K562 (cell line): ENCODE results near the gene SP2.

ENCODE experiments used
- ATF3 ChIP-seq, 2 experiments: fragments of 450-650 bp in 1 of 2; sonication (generic) in 1 of 2; formaldehyde crosslinking in 1 of 2; IDR thresholded peaks in 1 of 2; conservative IDR thresholded peaks in 1 of 2; 2 replicates each; pipeline versions ENCODE4 v1.6.1 to v1.8.1; 2016 to 2023; ENCODE audit warnings: mild to moderate bottlenecking in 2 of 2, moderate library complexity in 2 of 2, inconsistent platforms in 1 of 2, missing genetic modification reagents in 1 of 2
- CTCF ChIP-seq, 3 experiments: IDR thresholded peaks in 2 of 3; conservative IDR thresholded peaks in 1 of 3; 2 replicates each; pipeline ENCODE4 v1.5.1; 2011 to 2012; ENCODE audit warnings: low read length in 3 of 3, mild to moderate bottlenecking in 3 of 3, control low read depth in 2 of 3, improper control_type of control experiment in 1 of 3, inconsistent platforms in 1 of 3, low read depth in 1 of 3, mixed read lengths in 1 of 3, moderate library complexity in 1 of 3; ENCODE audit not compliant: insufficient read depth in 2 of 3
- ESRRA ChIP-seq: fragments of 450-650 bp; IDR thresholded peaks from 2 replicates; pipeline ENCODE4 v1.6.1; 2014; ENCODE audit warnings: low read depth, mild to moderate bottlenecking, moderate library complexity, borderline replicate concordance
- EZH2 ChIP-seq: IDR thresholded peaks from 2 replicates; pipeline ENCODE4 v1.6.1; 2012; ENCODE audit warnings: low read depth, mild to moderate bottlenecking, inconsistent platforms, low read length, borderline replicate concordance
- GABPA ChIP-seq: fragments of 200-800 bp; sonication (Bioruptor generic); conservative IDR thresholded peaks from 2 replicates; pipeline ENCODE4 v1.6.1; 2016; ENCODE audit warnings: low read depth, missing genetic modification characterization, missing compliant biosample characterization
- GABPB1 ChIP-seq: sonication (generic); formaldehyde crosslinking; IDR thresholded peaks from 2 replicates; pipeline ENCODE4 v1.8.0; 2022; ENCODE audit warnings: mild to moderate bottlenecking, missing genetic modification reagents
- POLR2A ChIP-seq: fragments of 450-650 bp; conservative IDR thresholded peaks from 2 replicates; pipeline ENCODE4 v1.6.1; 2016
- TCF7L2 ChIP-seq: fragments of 150-350 bp; IDR thresholded peaks from 2 replicates; pipeline ENCODE4 v1.6.1; 2016; ENCODE audit warnings: low read depth, mild to moderate bottlenecking, low read length, moderate library complexity
- USF1 ChIP-seq: sonication (generic); formaldehyde crosslinking; IDR thresholded peaks from 2 replicates; pipeline ENCODE4 v1.9.0; 2022; ENCODE audit warnings: mild to moderate bottlenecking, missing genetic modification reagents
- ZNF124 ChIP-seq: sonication (generic); formaldehyde crosslinking; IDR thresholded peaks from 2 replicates; pipeline ENCODE4 v1.8.1; 2022; ENCODE audit warnings: missing genetic modification reagents
- ZNF274 ChIP-seq: IDR thresholded peaks from 2 replicates; pipeline ENCODE4 v1.6.1; 2011; ENCODE audit warnings: low read depth, mild to moderate bottlenecking, low read length, moderate library complexity, borderline replicate concordance
- TF ChIP-seq, protein P1 (sequence below): sonication (generic); formaldehyde crosslinking; IDR thresholded peaks from 2 replicates; pipeline ENCODE4 v1.8.0; 2022; ENCODE audit warnings: mild to moderate bottlenecking, missing genetic modification reagents

DNA sequence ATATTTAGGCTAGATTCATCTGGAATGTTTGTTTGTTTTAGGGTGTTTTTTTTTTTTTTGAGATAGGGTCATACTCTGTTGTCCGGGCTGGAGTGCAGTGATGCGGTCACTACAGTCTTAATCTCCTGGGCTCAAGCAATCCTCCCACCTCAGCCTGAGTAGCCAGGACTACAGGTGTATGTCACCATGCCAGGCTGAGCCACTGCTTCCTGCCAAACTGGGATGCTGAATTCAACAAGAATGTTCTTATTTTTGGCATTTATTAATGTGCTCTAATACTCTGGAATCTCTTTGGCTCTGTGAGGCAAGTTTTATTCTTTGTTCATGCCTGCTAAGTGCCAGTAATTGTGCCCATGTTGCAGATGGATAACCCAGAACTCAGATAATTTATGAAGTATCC lies 21.5 kb downstream of the SP2 start:
- TF ChIP-seq GABPA (tag) (no peak), ZNF124 (no peak), CTCF (IDR thresholded peaks at IDR 0.05 in 2 of 3, conservative IDR thresholded peaks at IDR 0.05 in 1 of 3; ENCODE audit: insufficient read depth in 2 of 3, low read depth in 1 of 3, low read length in 3 of 3) (no peak), EZH2 (no peak), ESRRA (no peak), ZNF274 (no peak), POLR2A (no peak), GABPB1 (no peak), ATF3 (IDR thresholded peaks at IDR 0.05) (no peak), ATF3 (CRISPR knock-in tag; conservative IDR thresholded peaks at IDR 0.05) (no peak), TCF7L2 (no peak), USF1 (CRISPR knock-in tag) (no peak)
- TF ChIP-seq, protein P1, sequence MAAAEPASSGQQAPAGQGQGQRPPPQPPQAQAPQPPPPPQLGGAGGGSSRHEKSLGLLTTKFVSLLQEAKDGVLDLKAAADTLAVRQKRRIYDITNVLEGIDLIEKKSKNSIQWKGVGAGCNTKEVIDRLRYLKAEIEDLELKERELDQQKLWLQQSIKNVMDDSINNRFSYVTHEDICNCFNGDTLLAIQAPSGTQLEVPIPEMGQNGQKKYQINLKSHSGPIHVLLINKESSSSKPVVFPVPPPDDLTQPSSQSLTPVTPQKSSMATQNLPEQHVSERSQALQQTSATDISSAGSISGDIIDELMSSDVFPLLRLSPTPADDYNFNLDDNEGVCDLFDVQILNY (CRISPR knock-in tag), result no peak
